HEK293 (cell line): ENCODE results near the gene COX8A.

ENCODE experiments used
- FEZF1 ChIP-seq: fragments of 450-650 bp; formaldehyde crosslinking; IDR thresholded peaks from 2 replicates; pipeline ENCODE4 v1.5.1; 2016; ENCODE audit warnings: missing biosample characterization, missing genetic modification characterization
- HOXC10 ChIP-seq: sonication (generic); formaldehyde crosslinking; IDR thresholded peaks from 2 replicates; pipeline ENCODE4 v1.8.1; 2023; ENCODE audit warnings: mild to moderate bottlenecking, missing genetic modification reagents
- KLF1 ChIP-seq: fragments of 450-650 bp; formaldehyde crosslinking; IDR thresholded peaks from 2 replicates; pipeline ENCODE4 v1.5.1; 2016; ENCODE audit warnings: missing biosample characterization, missing genetic modification characterization
- KLF9 ChIP-seq: fragments of 450-650 bp; formaldehyde crosslinking; IDR thresholded peaks from 2 replicates; pipeline ENCODE4 v1.5.1; 2016; ENCODE audit warnings: missing biosample characterization, missing genetic modification characterization, low read depth
- MEIS1 ChIP-seq: sonication (generic); formaldehyde crosslinking; IDR thresholded peaks from 2 replicates; pipeline ENCODE4 v1.8.1; 2022; ENCODE audit warnings: missing genetic modification reagents, mild to moderate bottlenecking, borderline replicate concordance
- MYNN ChIP-seq: fragments of 450-650 bp; formaldehyde crosslinking; IDR thresholded peaks from 2 replicates; pipeline ENCODE4 v1.5.1; 2016; ENCODE audit warnings: missing biosample characterization, missing genetic modification characterization, borderline replicate concordance
- YY1 ChIP-seq: fragments of 450-650 bp; formaldehyde crosslinking; IDR thresholded peaks from 2 replicates; pipeline ENCODE4 v1.5.1; 2018; ENCODE audit warnings: missing biosample characterization, missing genetic modification characterization
- ZBTB21 ChIP-seq: fragments of 450-650 bp; formaldehyde crosslinking; IDR thresholded peaks from 2 replicates; pipeline ENCODE4 v1.5.1; 2017; ENCODE audit warnings: missing biosample characterization, missing genetic modification characterization
- ZBTB7A ChIP-seq: fragments of 450-650 bp; formaldehyde crosslinking; IDR thresholded peaks from 2 replicates; pipeline ENCODE4 v1.5.1; 2016; ENCODE audit warnings: low read depth, missing biosample characterization, missing genetic modification characterization
- ZBTB8A ChIP-seq: fragments of 450-650 bp; formaldehyde crosslinking; IDR thresholded peaks from 2 replicates; pipeline ENCODE4 v1.5.1; 2016; ENCODE audit warnings: missing biosample characterization, missing genetic modification characterization
- ZNF121 ChIP-seq: fragments of 450-650 bp; formaldehyde crosslinking; IDR thresholded peaks from 2 replicates; pipeline ENCODE4 v1.5.1; 2016; ENCODE audit warnings: missing biosample characterization, missing genetic modification characterization
- ZNF184 ChIP-seq: fragments of 450-650 bp; IDR thresholded peaks from 2 replicates; pipeline ENCODE4 v1.5.1; 2018; ENCODE audit warnings: missing biosample characterization, mild to moderate bottlenecking, missing genetic modification characterization
- ZNF274 ChIP-seq, 2 experiments: fragments of 200-500 bp in 1 of 2; fragments of 450-650 bp in 1 of 2; sonication (Bioruptor generic) in 1 of 2; formaldehyde crosslinking in 1 of 2; IDR thresholded peaks; 2 replicates each; pipeline versions ENCODE4 v1.5.1 to v1.6.1; 2014 to 2016; ENCODE audit warnings: borderline replicate concordance in 1 of 2, inconsistent platforms in 1 of 2, low read length in 1 of 2, missing biosample characterization in 1 of 2, missing genetic modification characterization in 1 of 2
- ZNF311 ChIP-seq: fragments of 450-650 bp; formaldehyde crosslinking; IDR thresholded peaks from 2 replicates; pipeline ENCODE4 v1.5.1; 2017; ENCODE audit warnings: missing biosample characterization, missing genetic modification characterization, borderline replicate concordance
- ZNF335 ChIP-seq: fragments of 450-650 bp; formaldehyde crosslinking; conservative IDR thresholded peaks from 2 replicates; pipeline ENCODE4 v1.5.1; 2016; ENCODE audit warnings: missing biosample characterization, missing genetic modification characterization
- ZNF354C ChIP-seq: fragments of 450-650 bp; formaldehyde crosslinking; IDR thresholded peaks from 2 replicates; pipeline ENCODE4 v1.5.1; 2016; ENCODE audit warnings: missing biosample characterization, missing genetic modification characterization, low read depth, borderline replicate concordance
- ZNF423 ChIP-seq: fragments of 450-650 bp; formaldehyde crosslinking; IDR thresholded peaks from 2 replicates; pipeline ENCODE4 v1.5.1; 2016; ENCODE audit warnings: missing biosample characterization, missing genetic modification characterization
- ZNF561 ChIP-seq: fragments of 450-650 bp; IDR thresholded peaks from 2 replicates; pipeline ENCODE4 v1.5.1; 2018; ENCODE audit warnings: missing biosample characterization, missing genetic modification characterization, borderline replicate concordance
- ZNF585B ChIP-seq: fragments of 450-650 bp; formaldehyde crosslinking; IDR thresholded peaks from 2 replicates; pipeline ENCODE4 v1.5.1; 2016; ENCODE audit warnings: missing biosample characterization, missing genetic modification characterization
- TF ChIP-seq, protein P1 (sequence below): fragments of 450-650 bp; formaldehyde crosslinking; IDR thresholded peaks from 2 replicates; pipeline ENCODE4 v1.5.1; 2017; ENCODE audit warnings: missing biosample characterization, mild to moderate bottlenecking, missing genetic modification characterization, moderate library complexity
- TF ChIP-seq, protein P2 (sequence below): fragments of 450-650 bp; formaldehyde crosslinking; IDR thresholded peaks from 2 replicates; pipeline ENCODE4 v1.5.1; 2016; ENCODE audit warnings: missing biosample characterization, missing genetic modification characterization
- TF ChIP-seq, protein P3 (sequence below): fragments of 450-650 bp; formaldehyde crosslinking; IDR thresholded peaks from 2 replicates; pipeline ENCODE4 v1.5.1; 2016; ENCODE audit warnings: missing biosample characterization, missing genetic modification characterization
- TF ChIP-seq, protein P4 (sequence below): fragments of 450-650 bp; formaldehyde crosslinking; conservative IDR thresholded peaks from 2 replicates; pipeline ENCODE4 v1.5.1; 2016; ENCODE audit warnings: low read depth, missing biosample characterization, missing genetic modification characterization
- TF ChIP-seq, protein P5 (sequence below): fragments of 450-650 bp; formaldehyde crosslinking; IDR thresholded peaks from 2 replicates; pipeline ENCODE4 v1.5.1; 2016; ENCODE audit warnings: missing biosample characterization, missing genetic modification characterization

Gene COX8A

DNA sequence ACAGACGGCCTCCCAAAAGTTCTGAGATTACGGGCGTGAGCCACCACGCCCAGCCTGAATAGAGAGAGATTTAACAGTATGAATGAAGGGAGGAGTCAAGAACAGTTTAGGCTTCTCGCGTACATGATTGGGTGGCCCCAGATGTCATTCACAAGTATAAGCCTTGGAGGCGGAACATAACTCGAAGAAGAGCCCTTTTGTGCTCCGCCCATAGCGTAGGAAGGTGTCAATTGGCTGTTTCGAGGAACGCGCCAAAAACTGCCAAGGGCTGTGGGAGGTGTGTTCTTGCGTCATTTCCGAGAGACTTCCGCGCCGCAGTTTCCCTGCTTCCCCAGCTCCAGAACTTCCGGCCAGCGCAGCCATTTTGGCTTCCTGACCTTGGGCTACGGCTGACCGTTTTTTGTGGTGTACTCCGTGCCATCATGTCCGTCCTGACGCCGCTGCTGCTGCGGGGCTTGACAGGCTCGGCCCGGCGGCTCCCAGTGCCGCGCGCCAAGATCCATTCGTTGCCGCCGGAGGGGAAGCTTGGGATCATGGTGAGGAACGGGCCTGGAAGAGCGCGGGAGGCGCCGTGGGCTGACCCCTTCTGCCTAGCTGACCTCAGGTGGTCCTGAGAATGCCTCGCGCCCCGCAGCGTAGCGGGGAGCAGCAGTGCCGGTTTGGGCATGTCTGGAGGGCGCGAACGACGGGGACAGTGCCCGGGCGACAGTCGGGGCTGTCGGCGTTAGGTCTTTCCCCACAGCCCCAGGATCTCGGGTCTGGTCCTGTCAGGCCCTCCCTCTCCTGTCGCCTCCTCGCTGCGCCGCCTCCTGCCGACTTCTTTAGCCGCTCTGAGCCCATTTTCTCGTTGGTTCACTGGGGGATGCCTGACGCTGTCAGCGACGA, at the start of gene COX8A (continued):
- TF ChIP-seq ZNF585B (tag by site-specific recombination) (no peak), HOXC10 (CRISPR knock-in tag) (0 out of 2 replicates have a peak, but pooled peaks have one; percentile 25), ZNF274 (IDR thresholded peaks at IDR 0.05; ENCODE audit: low read length) (no peak), ZNF274 (tag by site-specific recombination; IDR thresholded peaks at IDR 0.05; ENCODE audit: borderline replicate concordance) (no peak), ZNF335 (tag by site-specific recombination) (peak; percentile 91), YY1 (peak; percentile 85), ZNF561 (tag by site-specific recombination) (peak; percentile 55; the same call in 1 of the 2 replicates), MYNN (tag by site-specific recombination) (no peak), MEIS1 (CRISPR knock-in tag) (peak; percentile 46; the same call in 1 of the 2 replicates), ZBTB7A (tag by site-specific recombination) (peak; percentile 61; the same call in 1 of the 2 replicates), ZBTB21 (tag by site-specific recombination) (peak; percentile 93), ZNF184 (tag by site-specific recombination) (no peak), ZBTB8A (tag by site-specific recombination) (peak; percentile 22), ZNF311 (no peak), KLF1 (tag by site-specific recombination) (peak; percentile 73), ZNF423 (tag by site-specific recombination) (no peak), ZNF121 (peak; percentile 94), ZNF354C (tag by site-specific recombination) (no peak), FEZF1 (tag by site-specific recombination) (no peak), KLF9 (tag by site-specific recombination) (peak; percentile 73; the same call in 1 of the 2 replicates)
- TF ChIP-seq, protein P1, sequence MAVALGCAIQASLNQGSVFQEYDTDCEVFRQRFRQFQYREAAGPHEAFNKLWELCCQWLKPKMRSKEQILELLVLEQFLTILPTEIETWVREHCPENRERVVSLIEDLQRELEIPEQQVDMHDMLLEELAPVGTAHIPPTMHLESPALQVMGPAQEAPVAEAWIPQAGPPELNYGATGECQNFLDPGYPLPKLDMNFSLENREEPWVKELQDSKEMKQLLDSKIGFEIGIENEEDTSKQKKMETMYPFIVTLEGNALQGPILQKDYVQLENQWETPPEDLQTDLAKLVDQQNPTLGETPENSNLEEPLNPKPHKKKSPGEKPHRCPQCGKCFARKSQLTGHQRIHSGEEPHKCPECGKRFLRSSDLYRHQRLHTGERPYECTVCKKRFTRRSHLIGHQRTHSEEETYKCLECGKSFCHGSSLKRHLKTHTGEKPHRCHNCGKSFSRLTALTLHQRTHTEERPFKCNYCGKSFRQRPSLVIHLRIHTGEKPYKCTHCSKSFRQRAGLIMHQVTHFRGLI (tag by site-specific recombination): peak; percentile 73; the same call in 1 of the 2 replicates
- TF ChIP-seq, protein P2, sequence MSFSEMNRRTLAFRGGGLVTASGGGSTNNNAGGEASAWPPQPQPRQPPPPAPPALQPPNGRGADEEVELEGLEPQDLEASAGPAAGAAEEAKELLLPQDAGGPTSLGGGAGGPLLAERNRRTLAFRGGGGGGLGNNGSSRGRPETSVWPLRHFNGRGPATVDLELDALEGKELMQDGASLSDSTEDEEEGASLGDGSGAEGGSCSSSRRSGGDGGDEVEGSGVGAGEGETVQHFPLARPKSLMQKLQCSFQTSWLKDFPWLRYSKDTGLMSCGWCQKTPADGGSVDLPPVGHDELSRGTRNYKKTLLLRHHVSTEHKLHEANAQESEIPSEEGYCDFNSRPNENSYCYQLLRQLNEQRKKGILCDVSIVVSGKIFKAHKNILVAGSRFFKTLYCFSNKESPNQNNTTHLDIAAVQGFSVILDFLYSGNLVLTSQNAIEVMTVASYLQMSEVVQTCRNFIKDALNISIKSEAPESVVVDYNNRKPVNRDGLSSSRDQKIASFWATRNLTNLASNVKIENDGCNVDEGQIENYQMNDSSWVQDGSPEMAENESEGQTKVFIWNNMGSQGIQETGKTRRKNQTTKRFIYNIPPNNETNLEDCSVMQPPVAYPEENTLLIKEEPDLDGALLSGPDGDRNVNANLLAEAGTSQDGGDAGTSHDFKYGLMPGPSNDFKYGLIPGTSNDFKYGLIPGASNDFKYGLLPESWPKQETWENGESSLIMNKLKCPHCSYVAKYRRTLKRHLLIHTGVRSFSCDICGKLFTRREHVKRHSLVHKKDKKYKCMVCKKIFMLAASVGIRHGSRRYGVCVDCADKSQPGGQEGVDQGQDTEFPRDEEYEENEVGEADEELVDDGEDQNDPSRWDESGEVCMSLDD (tag by site-specific recombination): peak; percentile 39; the same call in 1 of the 2 replicates
- TF ChIP-seq, protein P3, sequence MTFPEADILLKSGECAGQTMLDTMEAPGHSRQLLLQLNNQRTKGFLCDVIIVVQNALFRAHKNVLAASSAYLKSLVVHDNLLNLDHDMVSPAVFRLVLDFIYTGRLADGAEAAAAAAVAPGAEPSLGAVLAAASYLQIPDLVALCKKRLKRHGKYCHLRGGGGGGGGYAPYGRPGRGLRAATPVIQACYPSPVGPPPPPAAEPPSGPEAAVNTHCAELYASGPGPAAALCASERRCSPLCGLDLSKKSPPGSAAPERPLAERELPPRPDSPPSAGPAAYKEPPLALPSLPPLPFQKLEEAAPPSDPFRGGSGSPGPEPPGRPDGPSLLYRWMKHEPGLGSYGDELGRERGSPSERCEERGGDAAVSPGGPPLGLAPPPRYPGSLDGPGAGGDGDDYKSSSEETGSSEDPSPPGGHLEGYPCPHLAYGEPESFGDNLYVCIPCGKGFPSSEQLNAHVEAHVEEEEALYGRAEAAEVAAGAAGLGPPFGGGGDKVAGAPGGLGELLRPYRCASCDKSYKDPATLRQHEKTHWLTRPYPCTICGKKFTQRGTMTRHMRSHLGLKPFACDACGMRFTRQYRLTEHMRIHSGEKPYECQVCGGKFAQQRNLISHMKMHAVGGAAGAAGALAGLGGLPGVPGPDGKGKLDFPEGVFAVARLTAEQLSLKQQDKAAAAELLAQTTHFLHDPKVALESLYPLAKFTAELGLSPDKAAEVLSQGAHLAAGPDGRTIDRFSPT (tag by site-specific recombination): no peak
- TF ChIP-seq, protein P4, sequence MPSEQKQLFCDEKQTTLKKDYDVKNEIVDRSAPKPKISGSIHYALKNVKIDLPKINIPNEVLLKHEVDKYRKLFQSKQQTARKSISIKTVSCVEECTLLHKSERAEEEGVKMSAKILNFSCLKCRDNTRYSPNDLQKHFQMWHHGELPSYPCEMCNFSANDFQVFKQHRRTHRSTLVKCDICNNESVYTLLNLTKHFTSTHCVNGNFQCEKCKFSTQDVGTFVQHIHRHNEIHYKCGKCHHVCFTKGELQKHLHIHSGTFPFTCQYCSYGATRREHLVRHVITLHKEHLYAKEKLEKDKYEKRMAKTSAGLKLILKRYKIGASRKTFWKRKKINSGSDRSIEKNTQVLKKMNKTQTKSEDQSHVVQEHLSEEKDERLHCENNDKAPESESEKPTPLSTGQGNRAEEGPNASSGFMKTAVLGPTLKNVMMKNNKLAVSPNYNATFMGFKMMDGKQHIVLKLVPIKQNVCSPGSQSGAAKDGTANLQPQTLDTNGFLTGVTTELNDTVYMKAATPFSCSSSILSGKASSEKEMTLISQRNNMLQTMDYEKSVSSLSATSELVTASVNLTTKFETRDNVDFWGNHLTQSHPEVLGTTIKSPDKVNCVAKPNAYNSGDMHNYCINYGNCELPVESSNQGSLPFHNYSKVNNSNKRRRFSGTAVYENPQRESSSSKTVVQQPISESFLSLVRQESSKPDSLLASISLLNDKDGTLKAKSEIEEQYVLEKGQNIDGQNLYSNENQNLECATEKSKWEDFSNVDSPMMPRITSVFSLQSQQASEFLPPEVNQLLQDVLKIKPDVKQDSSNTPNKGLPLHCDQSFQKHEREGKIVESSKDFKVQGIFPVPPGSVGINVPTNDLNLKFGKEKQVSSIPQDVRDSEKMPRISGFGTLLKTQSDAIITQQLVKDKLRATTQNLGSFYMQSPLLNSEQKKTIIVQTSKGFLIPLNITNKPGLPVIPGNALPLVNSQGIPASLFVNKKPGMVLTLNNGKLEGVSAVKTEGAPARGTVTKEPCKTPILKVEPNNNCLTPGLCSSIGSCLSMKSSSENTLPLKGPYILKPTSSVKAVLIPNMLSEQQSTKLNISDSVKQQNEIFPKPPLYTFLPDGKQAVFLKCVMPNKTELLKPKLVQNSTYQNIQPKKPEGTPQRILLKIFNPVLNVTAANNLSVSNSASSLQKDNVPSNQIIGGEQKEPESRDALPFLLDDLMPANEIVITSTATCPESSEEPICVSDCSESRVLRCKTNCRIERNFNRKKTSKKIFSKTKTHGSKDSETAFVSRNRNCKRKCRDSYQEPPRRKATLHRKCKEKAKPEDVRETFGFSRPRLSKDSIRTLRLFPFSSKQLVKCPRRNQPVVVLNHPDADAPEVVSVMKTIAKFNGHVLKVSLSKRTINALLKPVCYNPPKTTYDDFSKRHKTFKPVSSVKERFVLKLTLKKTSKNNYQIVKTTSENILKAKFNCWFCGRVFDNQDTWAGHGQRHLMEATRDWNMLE (tag by site-specific recombination): peak; percentile 59; the same call in 1 of the 2 replicates
- TF ChIP-seq, protein P5, sequence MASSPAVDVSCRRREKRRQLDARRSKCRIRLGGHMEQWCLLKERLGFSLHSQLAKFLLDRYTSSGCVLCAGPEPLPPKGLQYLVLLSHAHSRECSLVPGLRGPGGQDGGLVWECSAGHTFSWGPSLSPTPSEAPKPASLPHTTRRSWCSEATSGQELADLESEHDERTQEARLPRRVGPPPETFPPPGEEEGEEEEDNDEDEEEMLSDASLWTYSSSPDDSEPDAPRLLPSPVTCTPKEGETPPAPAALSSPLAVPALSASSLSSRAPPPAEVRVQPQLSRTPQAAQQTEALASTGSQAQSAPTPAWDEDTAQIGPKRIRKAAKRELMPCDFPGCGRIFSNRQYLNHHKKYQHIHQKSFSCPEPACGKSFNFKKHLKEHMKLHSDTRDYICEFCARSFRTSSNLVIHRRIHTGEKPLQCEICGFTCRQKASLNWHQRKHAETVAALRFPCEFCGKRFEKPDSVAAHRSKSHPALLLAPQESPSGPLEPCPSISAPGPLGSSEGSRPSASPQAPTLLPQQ (tag by site-specific recombination): peak; percentile 53; the same call in 1 of the 2 replicates
